Mesenchymal stem cell (in vitro differentiated cells and primary cell): ENCODE measurements around the gene FAM8A1.

Experiments used
- DNase-seq: peaks from one replicate; pipeline ENCODE4 v3.0.0-alpha.2; 2013
- H2AFZ ChIP-seq: one replicate; pipeline ENCODE4 v1.6.1; 2013; ENCODE audit warnings: low read depth, mild to moderate bottlenecking, control low read depth, inconsistent platforms, low read length, moderate library complexity
- H2AK5ac ChIP-seq: 2 replicates; pipeline ENCODE4 v1.6.1; 2013; ENCODE audit warnings: low read length, moderate library complexity, mild to moderate bottlenecking, inconsistent platforms; ENCODE audit not compliant: severe bottlenecking
- H2BK120ac ChIP-seq: one replicate; pipeline ENCODE4 v1.6.1; 2013; ENCODE audit warnings: low read depth, mild to moderate bottlenecking, inconsistent platforms, low read length, moderate library complexity
- H2BK12ac ChIP-seq, 2 experiments: one replicate each; pipeline ENCODE4 v1.6.1; 2013; ENCODE audit warnings: inconsistent platforms in 2 of 2, low read length in 2 of 2, mild to moderate bottlenecking in 2 of 2, moderate library complexity in 2 of 2, control low read depth in 1 of 2
- H2BK15ac ChIP-seq: one replicate; pipeline ENCODE4 v1.6.1; 2013; ENCODE audit warnings: mild to moderate bottlenecking, low read depth, inconsistent platforms; ENCODE audit not compliant: poor library complexity, severe bottlenecking
- H2BK5ac ChIP-seq: 2 replicates; pipeline ENCODE4 v1.6.1; 2013; ENCODE audit warnings: low read depth, mild to moderate bottlenecking, low read length, control low read depth, inconsistent platforms; ENCODE audit not compliant: poor library complexity, severe bottlenecking
- H3K14ac ChIP-seq, 2 experiments: one replicate each; pipeline ENCODE4 v1.6.1; 2013; ENCODE audit warnings: inconsistent platforms in 2 of 2, low read length in 2 of 2, control low read depth in 1 of 2, mild to moderate bottlenecking in 1 of 2, moderate library complexity in 1 of 2
- H3K18ac ChIP-seq, 2 experiments: one replicate each; pipeline ENCODE4 v1.6.1; 2013; ENCODE audit warnings: inconsistent platforms in 2 of 2, low read length in 2 of 2, control low read depth in 1 of 2, low read depth in 1 of 2, mild to moderate bottlenecking in 1 of 2
- H3K23ac ChIP-seq, 2 experiments: one replicate each; pipeline ENCODE4 v1.6.1; 2013; ENCODE audit warnings: inconsistent platforms in 2 of 2, low read length in 2 of 2, mild to moderate bottlenecking in 2 of 2, moderate library complexity in 2 of 2, control low read depth in 1 of 2
- H3K27ac ChIP-seq: 2 replicates; pipeline ENCODE4 v1.5.1; 2013; ENCODE audit warnings: mild to moderate bottlenecking, moderate library complexity, low read length, control low read depth, inconsistent platforms; ENCODE audit not compliant: poor library complexity, severe bottlenecking
- H3K27me3 ChIP-seq, 2 experiments: 2 replicates each; pipeline versions ENCODE4 v1.6.1 to v1.7.0; 2013; ENCODE audit warnings: low read length in 2 of 2, mild to moderate bottlenecking in 2 of 2, moderate library complexity in 2 of 2, control low read depth in 1 of 2, inconsistent platforms in 1 of 2; ENCODE audit not compliant: control insufficient read depth in 1 of 2, insufficient read depth in 1 of 2
- H3K36me3 ChIP-seq, 2 experiments: 2 replicates each; pipeline versions ENCODE4 v1.6.1 to v1.7.0; 2013; ENCODE audit warnings: low read length in 2 of 2, control low read depth in 1 of 2, inconsistent platforms in 1 of 2, low read depth in 1 of 2, mild to moderate bottlenecking in 1 of 2; ENCODE audit not compliant: insufficient read depth in 2 of 2, control insufficient read depth in 1 of 2
- H3K4ac ChIP-seq, 2 experiments: one replicate each; pipeline ENCODE4 v1.6.1; 2013; ENCODE audit warnings: inconsistent platforms in 2 of 2, low read length in 2 of 2, mild to moderate bottlenecking in 2 of 2, moderate library complexity in 2 of 2, control low read depth in 1 of 2, low read depth in 1 of 2
- H3K4me1 ChIP-seq: 2 replicates; pipeline ENCODE4 v1.6.1; 2013; ENCODE audit warnings: low read depth, low read length, control low read depth; ENCODE audit not compliant: control insufficient read depth, insufficient read depth
- H3K4me2 ChIP-seq: 2 replicates; pipeline ENCODE4 v1.6.1; 2013; ENCODE audit warnings: low read length, mild to moderate bottlenecking, inconsistent platforms; ENCODE audit not compliant: poor library complexity, severe bottlenecking
- H3K4me3 ChIP-seq, 2 experiments: 2 replicates each; pipeline versions ENCODE4 v1.5.1 to v1.7.0; 2013; ENCODE audit warnings: low read length in 2 of 2, mild to moderate bottlenecking in 2 of 2, control low read depth in 1 of 2, low read depth in 1 of 2; ENCODE audit not compliant: insufficient read depth in 1 of 2
- H3K79me1 ChIP-seq: replicated peaks from 2 replicates; pipeline ENCODE4 v1.6.1; 2013; ENCODE audit warnings: mild to moderate bottlenecking, control low read depth, low read length, inconsistent platforms; ENCODE audit not compliant: poor library complexity, severe bottlenecking
- H3K9ac ChIP-seq: 2 replicates; pipeline ENCODE4 v1.7.0; 2013; ENCODE audit warnings: mild to moderate bottlenecking, low read length, moderate library complexity
- H3K9me3 ChIP-seq: 2 replicates; pipeline ENCODE4 v1.7.0; 2013; ENCODE audit warnings: mild to moderate bottlenecking, low read length; ENCODE audit not compliant: control insufficient read depth
- H4K8ac ChIP-seq: one replicate; pipeline ENCODE4 v1.6.1; 2013; ENCODE audit warnings: inconsistent platforms, mild to moderate bottlenecking, low read length, moderate library complexity
- H4K91ac ChIP-seq: one replicate; pipeline ENCODE4 v1.6.1; 2013; ENCODE audit warnings: mild to moderate bottlenecking, low read length, inconsistent platforms
- WGBS: methylation state at CpG from one replicate; pipeline ENCODE4 v1.1.7; 2013; ENCODE audit warnings: mixed read lengths; 5-methylcytosine and 5-hydroxymethylcytosine counted together

Gene FAM8A1

DNA sequence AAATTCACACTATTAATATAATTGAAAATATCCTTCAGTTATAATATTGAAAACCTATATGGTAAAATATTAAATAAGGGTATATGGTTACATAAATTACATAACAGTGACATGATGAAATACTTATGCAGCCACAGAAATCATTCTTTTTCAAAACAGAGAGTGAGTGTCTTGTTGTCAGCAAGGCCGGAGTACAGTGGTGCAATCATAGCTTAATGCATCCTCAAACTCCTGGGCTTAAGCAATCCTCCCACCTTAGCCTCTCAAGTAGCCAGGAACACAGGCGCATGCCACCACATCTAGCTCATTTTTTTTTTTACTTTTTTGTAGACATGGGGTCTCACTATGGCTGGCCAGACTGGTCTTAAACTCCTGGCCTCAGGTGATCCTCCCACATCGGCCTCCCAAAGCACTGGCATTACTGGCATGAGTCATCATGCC lies 40.4 kb downstream of the FAM8A1 start:
- Histone ChIP-seq H3K79me1 (peaks cover 16% of the 10 kb centered on the region), H3K18ac (no peak overlapping the region), H4K8ac (no peak overlapping the region), H3K23ac (no peak overlapping the region), H3K4me1 (no peaks in the 10 kb centered on the region), H3K27me3 (no peaks in the 10 kb centered on the region), H3K4ac (no peak overlapping the region), H3K9me3 (no peaks in the 10 kb centered on the region), H2AFZ (no peak overlapping the region), H3K36me3 (peaks cover 24 to 84% of the 10 kb centered on the region in 2 experiments), H3K4me2 (no peak overlapping the region), H3K9ac (no peak overlapping the region), H2BK120ac (no peak overlapping the region), H2AK5ac (no peak overlapping the region), H4K91ac (no peak overlapping the region), H3K4me3 (no peak overlapping the region), H2BK5ac (no peak overlapping the region), H3K27ac (no peak overlapping the region), H2BK15ac (no peak overlapping the region), H3K14ac (no peak overlapping the region), H2BK12ac (no peak overlapping the region)
- WGBS, result 99% methylated on average over 3 of the region's 3 CpGs
- peak; percentile 24 for DNase-seq

GRCh38 chr6:17648745-17649144 lies 48.6 kb downstream of the FAM8A1 start:
- no peak overlapping the region for H2AK5ac ChIP-seq
- H3K18ac ChIP-seq, result no peak overlapping the region
- peaks cover 28 to 85% of the 10 kb centered on the region in 2 experiments for H3K36me3 ChIP-seq
- H3K4me1 ChIP-seq, result no peaks in the 10 kb centered on the region
- H2BK120ac ChIP-seq, result no peak overlapping the region
- no peaks in the 10 kb centered on the region for H3K9me3 ChIP-seq
- no peaks in the 10 kb centered on the region for H3K27me3 ChIP-seq
- H3K27ac ChIP-seq, result no peak overlapping the region
- no peak overlapping the region for H3K23ac ChIP-seq
- H4K91ac ChIP-seq, result no peak overlapping the region
- peaks cover 16% of the 10 kb centered on the region for H3K79me1 ChIP-seq
- H2BK15ac ChIP-seq, result no peak overlapping the region
- no peak overlapping the region for H2AFZ ChIP-seq
- no peak overlapping the region for H2BK12ac ChIP-seq
- no peak overlapping the region for H3K4ac ChIP-seq
- H2BK5ac ChIP-seq, result no peak overlapping the region
- H3K9ac ChIP-seq, result no peak overlapping the region
- no peak for DNase-seq
- no peak overlapping the region for H3K4me2 ChIP-seq
- H3K4me3 ChIP-seq, result no peak overlapping the region
- 100% methylated on average over 3 of the region's 3 CpGs for WGBS
- no peak overlapping the region for H4K8ac ChIP-seq
- no peak overlapping the region for H3K14ac ChIP-seq

DNA sequence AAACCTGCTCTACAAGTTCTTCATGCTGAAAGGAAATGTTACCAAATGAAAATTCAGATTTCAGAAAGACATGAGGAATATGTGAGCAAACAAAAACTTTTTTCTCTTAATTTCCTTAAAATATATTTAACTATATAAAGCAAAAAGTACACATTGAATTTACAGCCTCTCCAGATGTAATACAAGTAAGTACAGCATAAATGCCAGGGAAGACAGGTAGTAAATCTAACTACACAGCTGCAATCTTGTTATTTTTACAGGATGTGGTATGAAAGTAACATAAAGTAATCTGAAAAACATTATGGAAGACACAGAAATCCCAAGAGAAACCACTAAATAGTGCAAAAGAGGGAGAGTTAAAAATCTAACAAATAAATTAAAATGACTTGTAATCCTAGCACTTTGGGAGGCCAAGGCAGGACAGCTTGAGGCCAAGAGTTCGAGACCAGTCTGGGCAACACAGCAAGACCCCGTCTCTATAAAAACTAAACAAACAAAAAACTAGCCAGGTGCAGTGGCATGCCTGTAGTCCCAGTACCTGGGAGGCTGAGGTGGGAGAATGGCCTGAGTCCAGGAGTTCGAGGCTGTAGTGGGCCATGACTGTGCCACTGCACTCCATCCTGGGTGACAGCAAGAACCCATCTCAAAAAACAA lies 50.7 kb downstream of the FAM8A1 start:
- H2BK12ac ChIP-seq, result no peak overlapping the region
- 100% methylated on average over 2 of the region's 3 CpGs for WGBS
- H3K9me3 ChIP-seq, result no peaks in the 10 kb centered on the region
- no peak overlapping the region for H3K14ac ChIP-seq
- H3K79me1 ChIP-seq, result peaks cover 17% of the 10 kb centered on the region
- no peak overlapping the region for H2AFZ ChIP-seq
- no peaks in the 10 kb centered on the region for H3K27me3 ChIP-seq
- no peak overlapping the region for H2BK120ac ChIP-seq
- H3K4me3 ChIP-seq, result no peak overlapping the region
- H4K91ac ChIP-seq, result no peak overlapping the region
- H3K4me1 ChIP-seq, result no peaks in the 10 kb centered on the region
- H2BK15ac ChIP-seq, result no peak overlapping the region
- H3K4ac ChIP-seq, result no peak overlapping the region
- no peak overlapping the region for H3K4me2 ChIP-seq
- no peak overlapping the region for H3K18ac ChIP-seq
- no peak overlapping the region for H3K23ac ChIP-seq
- no peak overlapping the region for H3K9ac ChIP-seq
- H3K36me3 ChIP-seq, result peaks cover 20 to 76% of the 10 kb centered on the region in 2 experiments
- DNase-seq, result no peak
- H2AK5ac ChIP-seq, result no peak overlapping the region
- no peak overlapping the region for H2BK5ac ChIP-seq
- no peak overlapping the region for H4K8ac ChIP-seq
- no peak overlapping the region for H3K27ac ChIP-seq

DNA sequence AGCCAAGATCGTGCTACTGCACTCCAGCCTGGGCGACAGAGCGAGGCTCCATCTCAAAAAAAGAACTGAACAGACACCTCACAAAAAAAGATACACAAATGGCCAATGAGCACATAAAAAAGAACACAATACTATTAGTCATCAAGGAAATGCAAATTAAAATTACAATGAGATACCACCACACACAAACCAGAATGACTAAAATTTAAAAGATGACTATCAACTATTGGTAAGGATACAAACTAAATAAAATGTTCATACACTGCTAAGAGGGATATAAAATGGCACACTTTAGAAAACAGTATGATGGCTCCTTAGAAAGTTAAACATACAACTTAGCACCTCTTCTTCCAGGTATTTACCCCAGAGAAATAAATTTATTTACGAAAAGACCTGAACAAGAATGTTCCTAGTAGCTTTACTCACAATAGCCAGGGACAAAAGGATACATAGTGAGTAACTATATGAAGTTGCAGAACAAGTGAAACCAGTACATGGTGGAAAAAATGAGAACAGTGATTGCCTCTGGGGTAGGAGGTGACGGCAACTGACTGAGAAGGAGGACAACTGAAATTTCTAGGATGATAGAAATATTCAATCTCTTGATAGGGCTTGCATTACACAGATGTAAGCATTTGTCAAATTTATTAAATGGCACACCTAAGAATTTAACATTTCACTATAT lies 53.2 kb downstream of the FAM8A1 start:
- H3K4me2 ChIP-seq, result no peak overlapping the region
- H3K23ac ChIP-seq, result no peak overlapping the region
- no peak overlapping the region for H3K4me3 ChIP-seq
- no peak overlapping the region for H2BK120ac ChIP-seq
- 67% methylated on average over 3 of the region's 5 CpGs for WGBS
- H3K36me3 ChIP-seq, result peaks cover 16 to 76% of the 10 kb centered on the region in 2 experiments
- peaks cover 26% of the 10 kb centered on the region for H3K79me1 ChIP-seq
- H3K18ac ChIP-seq, result no peak overlapping the region
- H3K4me1 ChIP-seq, result no peaks in the 10 kb centered on the region
- no peak overlapping the region for H2BK12ac ChIP-seq
- no peak overlapping the region for H3K27ac ChIP-seq
- H2AK5ac ChIP-seq, result no peak overlapping the region
- no peak overlapping the region for H3K14ac ChIP-seq
- H2AFZ ChIP-seq, result no peak overlapping the region
- H2BK5ac ChIP-seq, result no peak overlapping the region
- DNase-seq, result no peak
- H3K27me3 ChIP-seq, result no peaks in the 10 kb centered on the region
- no peak overlapping the region for H4K91ac ChIP-seq
- no peaks in the 10 kb centered on the region for H3K9me3 ChIP-seq
- no peak overlapping the region for H2BK15ac ChIP-seq
- no peak overlapping the region for H3K9ac ChIP-seq
- H4K8ac ChIP-seq, result no peak overlapping the region
- H3K4ac ChIP-seq, result no peak overlapping the region
